Caco-2 (cell line): ENCODE results near the gene IL2RG. TPM values are rescaled to one million over a fixed set of nuclear protein-coding genes. Genes with fewer than 3 reads are reported as not detected.

ENCODE experiments used
- BruUV-seq: library from RNA; stranded (reverse); fragments of 400-500 nt; replicated peaks from 2 replicates; lab custom pipeline; 2021; lab: Mats Ljungman, UMichigan
- CTCF ChIA-PET: fragments of 300-600 bp; sonication (Branson Sonifier 250); formaldehyde crosslinking; loops from one replicate; lab custom pipeline; 2022; ENCODE audit warnings: antibody characterized with exemption; lab: Charles Lee
- POLR2A ChIA-PET: fragments of 300-600 bp; sonication (Branson Sonifier 250); formaldehyde crosslinking; loops from one replicate; lab custom pipeline; 2022; ENCODE audit warnings: antibody characterized with exemption; lab: Charles Lee
- DNase-seq, 2 experiments: peaks; one replicate each; pipeline versions ENCODE4 v3.0.0 to v3.0.0-alpha.2; 2020 to 2022
- H3K27me3 ChIP-seq: replicated peaks from 2 replicates; pipeline ENCODE4 v1.6.0; 2011; ENCODE audit warnings: low read length; ENCODE audit not compliant: control insufficient read depth, insufficient read depth
- H3K36me3 ChIP-seq: 2 replicates; pipeline ENCODE4 v1.5.1; 2011; ENCODE audit warnings: low read length; ENCODE audit not compliant: control insufficient read depth, insufficient read depth
- H3K4me1 ChIP-seq: fragments of 250-450 bp; sonication (Bioruptor Pico); 2 replicates; pipeline ENCODE4 v1.5.1; 2020; ENCODE audit warnings: mild to moderate bottlenecking
- H3K4me3 ChIP-seq: 2 replicates; pipeline ENCODE4 v1.5.1; 2011; ENCODE audit warnings: low read depth, mild to moderate bottlenecking, control low read depth, low read length
- H3K9me3 ChIP-seq: fragments of 250-450 bp; sonication (Bioruptor Pico); 2 replicates; pipeline ENCODE4 v1.5.1; 2020; ENCODE audit warnings: mild to moderate bottlenecking, moderate library complexity
- H3K27ac Mint-ChIP-seq: one replicate; pipeline ENCODE4 v1.8.0; 2022; ENCODE audit warnings: mixed read lengths; ENCODE audit not compliant: unreplicated experiment
- H3K27me3 Mint-ChIP-seq: one replicate; pipeline ENCODE4 v1.8.0; 2022; ENCODE audit warnings: mixed read lengths; ENCODE audit not compliant: insufficient read depth, unreplicated experiment
- H3K36me3 Mint-ChIP-seq: one replicate; pipeline ENCODE4 v1.8.0; 2022; ENCODE audit warnings: mild to moderate bottlenecking, mixed read lengths; ENCODE audit not compliant: insufficient read depth, unreplicated experiment
- H3K4me1 Mint-ChIP-seq: one replicate; pipeline ENCODE4 v1.8.0; 2022; ENCODE audit warnings: low read depth, mixed read lengths; ENCODE audit not compliant: unreplicated experiment
- H3K4me3 Mint-ChIP-seq: one replicate; pipeline ENCODE4 v1.8.0; 2022; ENCODE audit warnings: mild to moderate bottlenecking, moderate library complexity, mixed read lengths; ENCODE audit not compliant: unreplicated experiment
- H3K9me3 Mint-ChIP-seq: one replicate; pipeline ENCODE4 v1.8.0; 2022; ENCODE audit warnings: mixed read lengths; ENCODE audit not compliant: unreplicated experiment
- intact Hi-C: fragments of 100-400 bp; cut with micrococcal nuclease; formaldehyde crosslinking; loops from one replicate; pipeline ENCODE4 v1.10.0; 2022; ENCODE audit not compliant: unreplicated experiment
- total RNA-seq: library from RNA; stranded (reverse); gene quantifications from 2 replicates; pipeline ENCODE4 v1.2.3, GENCODE V29; 2022
- TF ChIP-seq, protein P1 (sequence below), 2 experiments: fragments of 200-600 bp in 1 of 2; IDR thresholded peaks; 1 replicate in 1 of 2; 2 replicates in 1 of 2; pipeline versions ENCODE4 v1.5.1 to v1.8.0; 2011 to 2022; ENCODE audit warnings: antibody characterized with exemption in 1 of 2, control low read depth in 1 of 2, inconsistent platforms in 1 of 2, low read depth in 1 of 2, low read length in 1 of 2, mild to moderate bottlenecking in 1 of 2, moderate library complexity in 1 of 2; ENCODE audit not compliant: insufficient read depth in 1 of 2, severe bottlenecking in 1 of 2, unreplicated experiment in 1 of 2

Gene IL2RG
- total RNA-seq, 1 experiment from 2014 or later: 5.1 TPM

DNA sequence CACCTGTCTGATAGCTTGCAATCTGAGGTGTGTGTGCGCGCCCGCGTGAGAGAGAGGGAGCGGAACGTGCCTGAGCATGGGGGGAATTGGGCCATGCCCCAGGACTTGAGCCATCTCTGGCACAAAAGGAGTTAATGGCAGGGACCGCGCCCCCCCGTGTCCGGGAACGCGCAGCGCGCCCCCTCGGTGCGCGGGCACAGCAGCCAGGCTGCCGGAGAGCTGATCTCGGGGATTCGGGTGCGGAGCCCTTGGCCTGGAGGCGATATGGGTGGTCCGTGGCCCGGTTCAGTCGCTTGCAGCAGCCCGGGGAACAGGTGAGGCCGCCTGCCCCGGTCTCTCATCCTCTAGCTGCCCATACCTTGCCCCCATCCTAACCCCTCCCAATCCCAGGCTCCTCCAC is 33.3 kb upstream of the IL2RG start, which contains the start of gene NLGN3:
NLGN3 (plus strand) TSS at position 191 of the 400 bp plus-strand sequence. CDS start 2,909 bp downstream, outside the sequence.
- ChIA-PET CTCF (no interaction called here), POLR2A (no interaction called here)
- TF ChIP-seq, protein P1, sequence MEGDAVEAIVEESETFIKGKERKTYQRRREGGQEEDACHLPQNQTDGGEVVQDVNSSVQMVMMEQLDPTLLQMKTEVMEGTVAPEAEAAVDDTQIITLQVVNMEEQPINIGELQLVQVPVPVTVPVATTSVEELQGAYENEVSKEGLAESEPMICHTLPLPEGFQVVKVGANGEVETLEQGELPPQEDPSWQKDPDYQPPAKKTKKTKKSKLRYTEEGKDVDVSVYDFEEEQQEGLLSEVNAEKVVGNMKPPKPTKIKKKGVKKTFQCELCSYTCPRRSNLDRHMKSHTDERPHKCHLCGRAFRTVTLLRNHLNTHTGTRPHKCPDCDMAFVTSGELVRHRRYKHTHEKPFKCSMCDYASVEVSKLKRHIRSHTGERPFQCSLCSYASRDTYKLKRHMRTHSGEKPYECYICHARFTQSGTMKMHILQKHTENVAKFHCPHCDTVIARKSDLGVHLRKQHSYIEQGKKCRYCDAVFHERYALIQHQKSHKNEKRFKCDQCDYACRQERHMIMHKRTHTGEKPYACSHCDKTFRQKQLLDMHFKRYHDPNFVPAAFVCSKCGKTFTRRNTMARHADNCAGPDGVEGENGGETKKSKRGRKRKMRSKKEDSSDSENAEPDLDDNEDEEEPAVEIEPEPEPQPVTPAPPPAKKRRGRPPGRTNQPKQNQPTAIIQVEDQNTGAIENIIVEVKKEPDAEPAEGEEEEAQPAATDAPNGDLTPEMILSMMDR (IDR thresholded peaks at IDR 0.05; ENCODE audit: insufficient read depth in 1 of 2, low read depth in 1 of 2, low read length in 1 of 2, severe bottlenecking in 1 of 2, unreplicated experiment in 1 of 2): no peak
- intact Hi-C loops: no loop called here
- no peaks in the 10 kb centered on the region for H3K27me3 ChIP-seq
- H3K36me3 Mint-ChIP-seq: peaks cover 19% of the 10 kb centered on the region
- BruUV-seq: no TSS peak
- no peaks in the 10 kb centered on the region for H3K4me1 Mint-ChIP-seq
- DNase-seq: no peak
- H3K27me3 Mint-ChIP-seq: no peaks in the 10 kb centered on the region
- H3K4me3 ChIP-seq: no peak within 1 kb of the TSS; the same call in 1 of the 2 replicates
- peak within 1 kb of the TSS; percentile 63 for H3K4me3 Mint-ChIP-seq
- H3K36me3 ChIP-seq: no peaks in the 10 kb centered on the region; the same call in 1 of the 2 replicates
- H3K9me3 Mint-ChIP-seq: no peaks in the 10 kb centered on the region
- no peak within 1 kb of the TSS for H3K27ac Mint-ChIP-seq
- H3K4me1 ChIP-seq: no peaks in the 10 kb centered on the region
- no peaks in the 10 kb centered on the region for H3K9me3 ChIP-seq

DNA sequence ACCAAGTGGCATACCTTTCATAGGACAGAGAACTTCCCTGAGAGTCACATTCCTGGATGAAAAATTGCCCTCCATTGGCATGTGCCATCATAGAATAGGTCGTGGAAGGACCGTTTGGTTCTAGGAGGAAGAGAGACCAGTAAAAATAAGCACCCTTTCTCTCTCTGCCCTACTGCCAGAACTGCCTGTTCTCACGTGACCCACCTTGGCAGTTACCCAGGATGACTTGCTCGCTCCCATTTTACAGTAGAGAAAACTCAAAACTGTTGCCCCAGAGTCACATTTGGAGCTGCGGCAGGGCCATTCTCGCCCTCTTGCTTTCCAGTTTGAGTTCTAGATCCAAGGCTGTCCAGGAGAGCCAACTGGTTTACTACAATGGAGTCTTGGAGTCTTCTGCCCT is 32.1 kb upstream of the IL2RG start:
- Histone ChIP-seq H3K4me1 (no peaks in the 10 kb centered on the region), H3K27me3 (no peaks in the 10 kb centered on the region), H3K9me3 (no peaks in the 10 kb centered on the region), H3K36me3 (no peaks in the 10 kb centered on the region; the same call in 1 of the 2 replicates), H3K4me3 (no peak overlapping the region)
- Mint-ChIP-seq H3K4me1 (no peaks in the 10 kb centered on the region), H3K27me3 (no peaks in the 10 kb centered on the region), H3K36me3 (peaks cover 28% of the 10 kb centered on the region), H3K9me3 (no peaks in the 10 kb centered on the region), H3K4me3 (no peak overlapping the region), H3K27ac (no peak overlapping the region)
- no peak for DNase-seq
- intact Hi-C loops: no loop called here
- POLR2A ChIA-PET: no interaction called here
- no TSS peak for BruUV-seq
- TF ChIP-seq, protein P1 (IDR thresholded peaks at IDR 0.05; ENCODE audit: insufficient read depth in 1 of 2, low read depth in 1 of 2, low read length in 1 of 2, severe bottlenecking in 1 of 2, unreplicated experiment in 1 of 2): no peak
- CTCF ChIA-PET: no interaction called here

DNA sequence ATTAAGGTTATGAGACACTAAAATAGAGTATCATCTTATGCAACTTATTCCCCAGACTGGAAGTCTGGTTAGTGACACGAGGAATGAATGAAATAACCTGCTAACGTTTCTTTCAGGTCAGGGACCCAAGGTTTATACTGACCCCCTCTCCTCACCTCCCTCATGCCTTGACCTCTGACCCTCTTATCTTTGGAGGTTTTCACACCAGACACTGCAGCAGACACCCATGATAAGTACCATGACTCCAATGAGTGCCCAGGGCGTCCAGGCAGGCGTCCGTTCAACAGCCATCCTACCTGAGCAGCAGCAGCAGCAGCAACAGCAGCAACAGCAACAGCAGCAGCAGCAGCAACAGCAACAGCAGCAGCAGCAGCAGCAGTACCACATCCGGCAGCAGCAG is 29.1 kb upstream of the IL2RG start:
- Mint-ChIP-seq H3K36me3 (peaks cover 42% of the 10 kb centered on the region), H3K27ac (no peak overlapping the region), H3K27me3 (no peaks in the 10 kb centered on the region), H3K4me1 (no peaks in the 10 kb centered on the region), H3K9me3 (no peaks in the 10 kb centered on the region), H3K4me3 (no peak overlapping the region)
- H3K4me3 ChIP-seq: no peak overlapping the region
- BruUV-seq: no TSS peak
- peaks cover 2% of the 10 kb centered on the region for H3K36me3 ChIP-seq
- DNase-seq: no peak
- no peaks in the 10 kb centered on the region for H3K27me3 ChIP-seq
- TF ChIP-seq, protein P1 (IDR thresholded peaks at IDR 0.05; ENCODE audit: insufficient read depth in 1 of 2, low read depth in 1 of 2, low read length in 1 of 2, severe bottlenecking in 1 of 2, unreplicated experiment in 1 of 2): no peak
- CTCF ChIA-PET: no interaction called here
- H3K9me3 ChIP-seq: no peaks in the 10 kb centered on the region
- H3K4me1 ChIP-seq: no peaks in the 10 kb centered on the region
- POLR2A ChIA-PET: no interaction called here
- intact Hi-C loops: no loop called here
